ENCODE measurements around the gene PDCL3. TPM values are rescaled to one million over a fixed set of nuclear protein-coding genes. Genes with fewer than 3 reads are reported as not detected.

Gene PDCL3
- total RNA-seq = 35.4 and 36.0 TPM in 2 replicates
- long read RNA-seq, transcript PDCL3-201 (6 exons, 1,337 nt) = major isoform, 69 of 80 reads
- long read RNA-seq, partial matches to known transcripts = 3 of 80 reads
- long read RNA-seq, other reads (novel, unspliced or antisense) = 8 of 80 reads

- Mint-ChIP-seq H3K4me1 (peaks cover 18% of the 10 kb centered on the region), H3K9me3 (no peaks in the 10 kb centered on the region), H3K27me3 (ENCODE audit: low read depth) (no peaks in the 10 kb centered on the region), H3K27ac (ENCODE audit: unreplicated experiment) (peak within 1 kb of the TSS; percentile 99), H3K36me3 (ENCODE audit: low read depth) (no peaks in the 10 kb centered on the region), H3K4me3 (peak within 1 kb of the TSS; percentile 97)
- peak; percentile 86 for DNase-seq (ENCODE audit: low read depth, low spot score)
- TF ChIP-seq CTCF (conservative IDR thresholded peaks at IDR 0.05) = peak; percentile 26
Observed at GRCh38 chr2:100562613-100563406, at the start of gene PDCL3. Gene PDCL3, plus strand, starts transcription at chr2:100562993. Its CDS starts 75 bp downstream, at chr2:100563068.

- peaks cover 14% of the 10 kb centered on the region for H3K4me1 Mint-ChIP-seq
- H3K9me3 Mint-ChIP-seq = peaks cover 4% of the 10 kb centered on the region
- no peak overlapping the region for H3K27ac Mint-ChIP-seq (ENCODE audit: unreplicated experiment)
- no peaks in the 10 kb centered on the region for H3K27me3 Mint-ChIP-seq (ENCODE audit: low read depth)
- no peak for DNase-seq (ENCODE audit: low read depth, low spot score)
- no peaks in the 10 kb centered on the region for H3K36me3 Mint-ChIP-seq (ENCODE audit: low read depth)
- TF ChIP-seq CTCF (conservative IDR thresholded peaks at IDR 0.05) = no peak
- H3K4me3 Mint-ChIP-seq = no peak overlapping the region
Observed at GRCh38 chr2:100513650-100514049, 49.1 kb upstream of the PDCL3 start.

GRCh38 chr2:100517556-100517955 is 45.2 kb upstream of the PDCL3 start:
- H3K36me3 Mint-ChIP-seq (ENCODE audit: low read depth) = no peaks in the 10 kb centered on the region
- H3K4me1 Mint-ChIP-seq = peaks cover 9% of the 10 kb centered on the region
- DNase-seq (ENCODE audit: low read depth, low spot score) = no peak
- peaks cover 6% of the 10 kb centered on the region for H3K9me3 Mint-ChIP-seq
- H3K27me3 Mint-ChIP-seq (ENCODE audit: low read depth) = no peaks in the 10 kb centered on the region
- no peak overlapping the region for H3K4me3 Mint-ChIP-seq
- H3K27ac Mint-ChIP-seq (ENCODE audit: unreplicated experiment) = no peak overlapping the region
- no peak for TF ChIP-seq CTCF (conservative IDR thresholded peaks at IDR 0.05)

GRCh38 chr2:100518801-100519200 is 44.0 kb upstream of the PDCL3 start:
- Mint-ChIP-seq H3K27ac (ENCODE audit: unreplicated experiment) (no peak overlapping the region), H3K4me1 (peaks cover 9% of the 10 kb centered on the region), H3K27me3 (ENCODE audit: low read depth) (no peaks in the 10 kb centered on the region), H3K36me3 (ENCODE audit: low read depth) (no peaks in the 10 kb centered on the region), H3K4me3 (no peak overlapping the region), H3K9me3 (peaks cover 6% of the 10 kb centered on the region)
- no peak for DNase-seq (ENCODE audit: low read depth, low spot score)
- TF ChIP-seq CTCF (conservative IDR thresholded peaks at IDR 0.05) = no peak

GRCh38 chr2:100520224-100520623 is 42.6 kb upstream of the PDCL3 start:
- peaks cover 8% of the 10 kb centered on the region for H3K9me3 Mint-ChIP-seq
- H3K27me3 Mint-ChIP-seq (ENCODE audit: low read depth) = no peaks in the 10 kb centered on the region
- TF ChIP-seq CTCF (conservative IDR thresholded peaks at IDR 0.05) = no peak
- H3K4me1 Mint-ChIP-seq = peaks cover 9% of the 10 kb centered on the region
- no peak overlapping the region for H3K4me3 Mint-ChIP-seq
- DNase-seq (ENCODE audit: low read depth, low spot score) = no peak
- no peaks in the 10 kb centered on the region for H3K36me3 Mint-ChIP-seq (ENCODE audit: low read depth)
- no peak overlapping the region for H3K27ac Mint-ChIP-seq (ENCODE audit: unreplicated experiment)

Measured in neural crest cell (in vitro differentiated cells).